Stimulated activated CD8-positive, alpha-beta memory T cell treated with anti-CD3 and anti-CD28 coated beads, Interleukin-12 subunit alpha, Interleukin-12 subunit beta, amount 100 ng/mL, for 1 hour (primary cell): ENCODE results near the gene ADAMTS7.
"Not testable (repeated sequence)": the region's sequence is repeated elsewhere in the genome, so short reads cannot be mapped to it uniquely, and the experiment has no call there.

Experiments
- DNase-seq: peaks from one replicate; pipeline ENCODE4 v3.0.0-alpha.2; 2020; ENCODE audit warnings: low read depth

ADAMTS7 gene

DNA sequence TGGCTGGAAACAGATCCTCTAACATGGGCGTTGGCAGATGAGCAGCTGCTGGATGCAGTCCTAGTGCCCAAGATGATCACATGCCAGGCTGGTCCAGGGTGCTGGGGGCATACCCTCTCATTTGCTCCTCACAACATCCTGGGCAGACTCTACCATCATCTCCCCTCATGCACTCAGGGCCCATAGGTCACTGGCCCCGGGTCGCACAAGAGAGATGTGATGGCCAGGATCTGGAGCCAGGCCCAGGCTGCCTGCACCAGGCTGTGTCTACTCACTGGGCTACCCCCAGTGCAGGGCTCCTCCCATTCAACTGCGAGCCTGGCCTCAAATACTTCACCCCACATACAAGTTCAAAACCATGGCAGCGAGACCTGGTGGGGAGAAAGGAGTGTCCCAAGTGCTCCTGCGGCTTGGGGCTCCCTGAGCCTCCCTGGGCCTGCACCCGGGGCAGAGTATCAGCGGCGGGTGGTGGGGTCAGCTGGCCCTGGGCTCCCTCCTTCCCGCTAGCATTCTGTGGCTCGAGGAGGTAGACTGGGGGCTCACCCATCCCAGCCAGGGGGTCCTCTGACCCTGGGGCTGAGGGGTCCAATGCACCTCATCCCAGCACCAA, 32.0 kb downstream of the ADAMTS7 start:
- not testable (repeated sequence) for DNase-seq

DNA sequence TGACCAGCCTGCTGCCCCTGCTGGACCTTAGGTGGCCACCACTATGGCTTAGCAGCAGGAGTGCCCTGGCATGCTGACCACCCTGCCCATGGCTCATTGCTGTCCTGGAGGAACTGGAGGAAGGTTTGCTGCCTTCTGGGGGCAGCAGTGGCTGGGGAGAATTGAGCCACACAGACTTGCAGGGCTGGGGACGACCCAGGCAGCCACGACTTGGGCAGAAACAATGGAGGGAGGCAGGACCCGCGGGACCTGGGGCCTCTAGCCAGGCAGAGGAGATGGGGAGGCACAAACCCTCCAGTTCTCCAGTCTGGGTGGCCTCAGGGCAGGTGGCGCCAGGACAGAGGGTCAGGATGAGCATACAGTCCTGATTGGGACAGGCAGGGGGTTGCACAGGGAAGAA, 32.8 kb downstream of the ADAMTS7 start:
- DNase-seq, result no peak

DNA sequence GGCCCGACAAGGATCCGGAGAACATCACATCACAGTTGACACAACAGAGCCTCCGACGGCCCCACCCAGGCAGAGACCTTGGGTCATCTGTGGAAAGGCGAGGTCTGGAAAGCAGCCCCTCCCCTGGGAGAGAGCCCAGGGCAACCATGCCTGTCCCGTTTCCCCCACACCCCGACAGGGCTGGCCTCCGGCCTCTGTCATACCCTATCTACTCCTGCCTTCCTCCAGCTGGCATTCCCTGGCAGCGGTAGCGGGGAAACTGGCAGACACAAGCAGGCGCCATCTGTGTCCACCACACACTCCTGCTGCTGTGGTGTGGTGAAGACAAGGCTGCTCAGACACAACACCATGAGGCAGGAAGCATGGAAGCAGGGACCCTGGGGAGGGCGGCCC, 33.3 kb downstream of the ADAMTS7 start:
- DNase-seq, result not testable (repeated sequence)

DNA sequence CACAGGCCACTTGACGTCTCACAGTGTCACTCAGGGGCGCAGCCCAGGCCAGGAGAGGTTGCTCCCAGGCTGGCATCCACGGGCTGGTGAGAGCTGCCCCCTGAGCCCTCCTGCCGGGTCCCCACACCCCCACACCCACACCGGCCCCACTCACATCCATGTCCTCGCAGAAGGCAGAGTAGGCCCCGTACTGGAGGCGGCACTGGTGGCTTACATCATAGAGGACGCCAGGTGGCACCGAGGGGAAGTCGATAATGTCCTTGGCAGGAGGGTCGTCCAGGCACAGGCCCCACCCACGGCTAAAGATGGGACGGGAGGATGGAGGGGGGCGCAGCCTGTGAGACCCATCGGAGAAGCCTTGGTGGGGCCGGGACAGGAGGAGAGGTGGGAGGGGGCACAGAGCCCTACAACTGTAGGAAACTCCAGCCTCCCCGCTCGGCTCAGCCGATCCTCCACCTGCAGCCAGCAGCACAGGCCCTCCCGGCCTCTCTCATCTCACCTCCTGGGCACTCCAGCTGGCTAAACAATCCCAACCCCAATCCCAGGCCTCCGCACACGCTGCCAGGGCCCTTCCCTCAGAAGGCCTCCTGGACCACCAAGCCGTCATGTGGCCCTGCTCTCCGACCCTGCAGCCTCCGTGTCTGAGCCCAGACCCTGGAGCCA, 33.8 kb downstream of the ADAMTS7 start:
- not testable (repeated sequence) for DNase-seq

DNA sequence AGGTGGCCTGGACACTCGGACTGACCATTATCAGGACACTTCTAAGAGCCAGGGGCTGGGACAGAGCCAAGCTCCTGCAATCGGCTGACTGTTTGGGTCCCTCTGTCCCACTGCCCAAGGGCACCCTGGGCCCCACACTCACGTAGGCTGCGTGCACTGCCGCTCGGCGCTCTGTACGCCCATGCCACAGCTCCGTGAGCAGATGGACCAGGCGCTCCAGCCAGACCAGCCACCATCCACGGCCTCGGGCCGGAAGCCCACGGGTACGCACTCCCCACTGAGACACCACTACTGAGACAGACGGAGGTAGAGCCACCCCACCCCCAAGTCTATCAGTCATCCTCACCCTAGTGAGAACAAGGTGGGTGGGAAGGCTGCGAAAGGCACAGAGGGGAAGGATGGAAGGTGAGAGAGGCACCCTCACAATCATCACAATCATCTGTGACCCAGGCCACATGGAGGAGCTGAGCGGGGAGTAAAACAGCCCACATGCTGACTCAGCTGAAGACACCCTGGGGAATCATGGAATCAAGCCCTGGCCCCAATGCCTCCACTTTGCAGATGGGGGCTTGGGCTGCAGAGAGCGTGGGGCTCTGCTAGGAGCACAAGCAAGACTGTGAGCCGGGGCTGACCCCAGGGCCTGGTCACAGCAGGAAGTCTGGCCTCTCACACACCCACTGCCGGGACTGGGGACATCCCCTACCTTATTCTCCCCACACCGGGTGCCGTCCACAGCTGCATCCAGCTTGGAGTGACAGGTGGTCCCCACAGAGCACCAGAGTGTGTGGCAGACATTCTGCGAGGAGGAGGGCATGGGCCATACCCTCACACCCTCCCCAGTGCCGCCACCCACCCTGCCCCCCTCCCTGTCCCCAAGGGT, 35.0 kb downstream of the ADAMTS7 start:
- DNase-seq, result not testable (repeated sequence)

DNA sequence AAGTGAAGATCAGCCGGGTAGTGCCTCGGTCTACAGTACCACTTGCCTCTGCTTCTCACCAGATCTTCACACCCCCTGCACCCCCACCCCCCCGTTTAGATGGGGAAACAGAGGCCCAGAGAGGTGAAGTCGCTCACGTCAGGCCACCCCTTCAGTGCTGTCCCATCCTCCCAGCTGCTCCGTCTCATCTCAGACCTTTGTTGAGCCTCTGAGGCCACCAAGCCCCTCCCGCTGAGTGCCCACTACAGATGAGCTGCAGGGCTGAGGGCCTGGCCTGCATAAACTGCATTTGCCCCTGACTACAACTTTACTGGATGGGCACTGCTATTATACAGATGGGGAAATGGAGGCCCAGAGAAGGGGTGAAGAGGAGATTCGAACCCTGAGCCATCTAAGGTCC, 35.8 kb downstream of the ADAMTS7 start:
- DNase-seq, result no peak

DNA sequence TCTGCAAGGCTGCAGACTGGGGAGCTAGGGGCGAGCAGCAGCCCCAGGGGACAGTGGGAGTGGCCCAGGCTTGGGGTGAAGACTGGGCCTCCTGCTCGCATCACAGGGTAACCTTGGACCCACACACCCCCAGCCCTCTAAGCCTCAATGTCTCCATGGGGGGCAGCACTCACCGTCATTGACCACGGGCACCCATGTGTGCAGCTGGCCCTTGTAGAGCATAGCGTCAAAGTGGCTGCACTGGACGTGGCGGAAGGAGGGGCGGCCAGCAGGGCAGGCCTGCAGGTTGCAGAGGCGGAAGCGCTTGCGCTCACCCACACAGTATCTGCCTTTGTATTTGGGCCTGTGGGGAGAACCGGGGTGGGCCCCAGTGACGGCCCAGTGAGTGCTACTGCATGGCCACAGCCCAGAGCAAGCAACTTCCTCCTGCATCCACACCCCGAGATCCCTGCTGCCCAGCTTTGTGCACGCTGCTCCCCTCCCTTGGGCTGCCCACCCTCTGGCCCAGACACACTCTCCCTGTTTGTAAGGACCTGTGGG, 36.7 kb downstream of the ADAMTS7 start:
- not testable (repeated sequence) for DNase-seq

DNA sequence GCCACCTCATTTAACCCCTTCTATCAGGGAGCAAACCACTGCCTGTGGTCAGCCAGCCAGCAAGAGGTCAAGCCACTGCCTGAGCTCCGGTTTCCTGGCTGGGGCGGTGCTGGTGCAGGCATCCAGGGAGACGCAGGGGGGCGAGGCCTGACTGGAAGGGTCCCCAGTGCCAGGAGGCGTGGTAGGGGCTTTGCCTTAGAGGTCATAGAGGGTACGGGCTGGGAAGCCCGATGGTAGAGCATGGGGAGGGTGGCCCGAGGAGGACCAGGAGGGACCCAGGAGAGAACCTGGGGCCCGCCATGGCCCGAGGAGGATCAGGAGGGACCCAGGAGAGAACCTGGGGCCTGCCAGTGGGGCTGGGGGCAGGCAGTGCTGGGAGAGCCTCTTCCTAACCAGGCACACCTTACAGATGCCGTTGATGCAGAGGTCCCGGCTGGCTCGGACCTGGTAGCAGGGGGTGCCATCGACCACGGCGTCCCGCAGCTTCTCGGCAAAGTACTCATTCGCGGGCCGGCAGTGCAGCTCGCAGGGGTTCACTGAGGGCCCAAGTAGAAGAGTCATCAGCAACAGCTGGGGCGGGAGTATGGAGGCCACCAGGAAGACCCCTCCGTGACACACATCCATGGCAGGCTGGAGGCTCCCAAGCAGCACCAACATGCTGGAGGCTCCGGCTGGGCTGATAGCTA, 37.4 kb downstream of the ADAMTS7 start:
- DNase-seq, result not testable (repeated sequence)

DNA sequence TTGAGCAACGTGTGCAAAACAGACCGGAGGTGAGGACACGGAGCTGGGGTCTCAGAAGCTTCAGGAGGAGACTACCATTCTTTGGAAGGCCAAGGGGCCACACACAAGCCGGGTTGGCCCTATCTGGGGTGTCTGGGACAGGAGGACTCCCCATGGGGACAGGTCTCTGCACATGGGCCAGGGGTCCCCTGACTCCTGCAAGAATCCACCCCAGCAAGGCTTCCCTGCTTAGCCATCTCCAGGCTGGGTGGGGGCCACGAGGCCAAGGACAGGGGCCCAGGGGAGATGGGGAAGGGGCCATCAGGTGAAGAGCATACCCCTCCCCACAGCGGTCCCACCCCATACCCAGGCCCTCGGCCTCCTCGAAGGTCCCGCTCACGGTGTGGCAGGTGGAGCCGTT, 38.5 kb downstream of the ADAMTS7 start:
- DNase-seq, result no peak

DNA sequence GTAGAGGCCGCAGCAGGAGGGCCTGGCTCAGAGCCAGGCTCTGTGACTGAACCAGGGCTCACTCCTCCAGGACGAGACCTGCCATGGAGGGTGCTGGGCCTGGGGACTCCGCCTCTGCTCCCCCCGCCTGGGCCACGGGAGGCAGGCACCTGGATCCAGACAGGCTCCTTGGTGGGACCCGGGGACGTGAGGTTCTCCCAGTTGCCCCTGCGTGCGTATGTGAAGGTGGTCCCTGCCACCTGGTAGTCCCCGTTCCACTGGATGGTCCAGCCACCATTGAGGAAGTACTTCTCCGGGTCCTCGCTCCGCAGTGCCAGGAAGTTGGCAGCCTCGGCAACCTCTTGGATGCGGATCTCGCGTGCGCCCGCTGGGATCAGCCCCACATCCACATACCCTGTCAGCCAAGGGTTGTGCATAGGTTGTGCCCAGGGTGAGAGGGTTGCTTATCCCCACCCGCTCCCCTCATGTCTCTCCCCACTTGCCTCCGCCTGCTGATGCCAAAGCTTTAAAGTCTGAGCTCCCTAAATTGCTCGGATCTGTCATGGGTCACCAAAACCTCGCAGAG, 39.7 kb downstream of the ADAMTS7 start:
- not testable (repeated sequence) for DNase-seq

DNA sequence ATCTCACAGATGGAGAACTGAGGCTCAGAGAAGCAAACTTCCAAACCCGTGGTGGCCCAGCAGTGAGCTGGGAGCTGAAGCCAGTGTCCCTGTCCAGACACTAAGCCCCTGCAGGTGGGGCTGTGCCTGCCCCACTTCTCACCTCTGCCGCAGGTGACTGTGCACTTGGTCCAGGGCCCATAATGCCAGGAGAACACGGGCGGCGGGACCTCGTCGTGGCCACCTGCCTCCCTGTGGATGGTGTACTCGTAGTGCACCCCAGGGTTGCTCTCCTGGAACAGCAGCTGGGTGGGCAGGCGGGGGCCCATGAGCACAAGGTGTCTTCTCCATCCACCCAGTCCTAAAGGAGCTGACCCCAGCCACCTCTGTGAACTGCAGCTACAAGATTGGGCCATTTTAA, 40.2 kb downstream of the ADAMTS7 start:
- DNase-seq, result not testable (repeated sequence)

DNA sequence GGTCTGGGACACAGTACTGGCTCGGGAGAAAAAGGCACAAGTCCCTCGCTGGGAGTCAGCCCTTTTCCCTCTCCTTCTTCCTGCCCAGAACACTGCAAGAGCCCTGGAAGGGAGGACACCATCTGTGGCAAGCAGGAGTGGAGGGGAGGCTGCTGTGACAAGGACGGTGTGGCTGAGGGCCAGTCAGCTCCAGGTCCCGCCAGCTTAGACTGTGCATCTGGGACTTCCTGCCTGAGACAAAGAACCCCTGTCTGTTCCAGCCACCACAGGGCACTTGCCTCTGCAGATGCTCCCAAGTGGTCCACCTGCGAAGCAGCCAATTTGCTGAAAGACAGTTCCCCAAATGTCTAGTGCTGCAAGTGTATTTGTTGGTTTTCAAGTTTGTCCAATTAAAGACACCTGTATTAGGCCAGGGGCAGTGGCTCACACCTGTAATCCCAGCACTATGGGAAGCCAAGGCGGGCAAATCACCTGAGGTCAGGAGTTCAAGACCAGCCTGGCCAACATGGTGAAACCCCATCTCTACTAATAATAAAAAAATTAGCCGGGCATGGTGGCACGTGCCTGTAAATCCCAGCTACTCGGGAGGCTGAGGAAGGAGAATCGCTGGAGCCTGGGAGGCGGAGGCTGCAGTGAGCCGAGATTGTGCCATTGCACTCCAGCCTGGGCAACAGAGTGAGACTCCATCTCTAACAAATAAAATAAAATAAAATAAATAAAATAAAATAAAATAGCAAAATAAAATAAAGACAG, 41.6 kb downstream of the ADAMTS7 start:
- not testable (repeated sequence) for DNase-seq

DNA sequence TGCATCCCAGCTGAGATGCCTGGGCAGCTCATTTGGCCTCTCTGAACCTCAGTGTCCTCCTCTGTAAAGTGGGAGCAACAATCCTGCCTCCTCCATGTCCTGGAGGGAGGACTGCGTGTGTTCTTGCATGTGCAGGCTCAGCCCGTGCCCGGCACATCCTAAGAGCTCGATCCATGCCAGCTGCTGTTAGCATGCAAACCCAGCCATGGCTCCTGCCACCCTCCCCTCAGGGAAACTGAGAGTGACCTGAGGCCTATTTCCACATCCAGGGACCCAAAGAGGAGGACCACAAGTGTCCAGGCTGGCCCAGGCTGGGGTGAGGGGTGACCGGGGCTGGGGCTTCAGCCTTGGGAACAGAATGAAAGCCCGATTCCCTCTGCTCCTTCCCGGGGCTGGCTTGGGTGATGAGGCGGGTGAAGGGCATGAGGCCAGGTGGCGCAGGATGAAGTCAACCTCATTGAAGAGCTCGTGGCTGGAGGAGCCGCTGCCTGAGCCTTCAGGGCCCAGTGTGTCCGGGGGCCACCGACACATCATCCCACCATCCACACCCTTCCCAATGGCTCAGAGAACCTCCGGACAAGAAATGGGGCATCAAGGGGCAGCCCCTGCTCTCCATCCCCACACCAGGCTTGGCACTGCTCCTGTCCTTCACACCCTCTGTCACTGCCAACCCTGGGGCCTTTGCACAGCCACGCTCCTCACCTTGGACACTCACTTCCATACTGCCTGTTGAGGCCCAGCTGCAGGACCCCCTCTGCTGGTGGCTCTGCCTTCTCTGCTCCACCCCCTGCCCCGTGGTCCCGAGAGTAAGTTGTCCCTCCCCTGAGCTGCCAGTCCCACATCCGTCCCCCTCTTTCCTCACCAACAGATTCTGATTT, 42.5 kb downstream of the ADAMTS7 start:
- no peak for DNase-seq

DNA sequence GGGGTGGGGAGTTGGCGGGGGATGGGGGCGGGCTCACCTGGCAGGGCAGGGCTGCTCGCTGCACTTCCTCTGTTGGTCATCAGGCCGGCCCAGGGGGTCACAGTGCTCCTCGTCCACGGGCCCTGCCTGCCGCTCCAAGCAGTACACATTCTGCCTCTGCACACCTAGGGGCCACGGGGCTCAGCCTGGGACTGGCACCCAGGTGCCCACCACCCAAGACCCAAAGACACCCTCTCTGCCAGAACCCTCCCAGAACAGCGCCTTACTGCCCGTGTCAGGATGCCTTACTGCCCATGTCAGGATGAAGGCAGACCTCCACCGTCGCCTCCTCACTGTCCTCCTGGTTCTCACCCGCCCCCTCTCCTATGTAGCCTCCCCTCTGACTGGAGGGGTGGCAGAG, 43.2 kb downstream of the ADAMTS7 start:
- no peak for DNase-seq

DNA sequence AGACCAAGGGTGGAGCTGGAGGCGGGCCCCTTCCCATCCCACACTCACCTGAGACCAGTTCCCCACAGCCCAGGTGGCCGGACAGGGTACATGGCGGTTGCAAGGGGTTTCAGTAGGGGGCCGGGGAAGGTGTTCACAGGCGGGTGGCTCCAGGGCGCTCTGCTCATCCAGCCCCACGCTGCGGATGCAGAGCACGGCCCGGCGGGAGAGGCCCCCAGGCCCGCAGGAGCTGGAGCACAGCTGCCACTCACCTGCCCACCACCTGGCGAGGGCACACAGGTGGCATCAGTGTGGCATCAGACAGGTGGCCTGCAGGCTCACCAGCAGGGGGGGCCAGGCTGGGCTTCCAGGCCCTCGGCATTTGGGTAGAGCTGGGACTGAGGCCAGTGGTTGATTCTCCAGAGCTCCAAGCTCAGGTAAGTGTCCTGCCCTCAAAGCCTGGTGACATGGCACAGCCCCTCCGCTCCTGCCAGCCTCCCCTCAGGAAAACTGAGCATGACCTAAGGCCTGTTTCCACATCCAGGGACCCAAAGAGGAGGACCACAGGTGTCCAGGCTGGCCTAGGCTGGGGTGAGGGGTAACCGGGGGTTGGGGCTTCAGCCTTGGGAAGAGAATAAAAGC, 43.8 kb downstream of the ADAMTS7 start:
- DNase-seq, result no peak

DNA sequence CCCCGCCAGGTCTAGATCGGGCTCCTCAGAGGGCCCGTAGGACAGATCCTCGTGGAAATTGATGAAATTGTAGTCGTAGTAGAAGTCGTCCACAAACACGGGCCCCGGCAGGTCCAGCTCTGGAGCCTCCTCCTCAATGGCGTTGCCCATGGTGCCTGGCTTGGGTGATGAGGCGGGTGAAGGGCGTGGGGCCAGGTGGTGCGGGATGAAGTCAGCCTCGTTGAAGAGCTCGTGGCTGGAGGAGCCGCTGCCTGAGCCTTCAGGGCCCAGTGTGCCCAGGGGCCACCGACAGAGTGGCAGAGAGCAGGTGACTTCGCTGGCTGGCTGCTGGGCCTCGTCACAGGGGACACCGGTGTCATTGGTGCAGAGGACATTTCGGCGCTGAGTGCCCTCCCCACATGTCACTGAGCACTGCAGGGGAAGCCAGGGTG, 44.6 kb downstream of the ADAMTS7 start:
- not testable (repeated sequence) for DNase-seq

DNA sequence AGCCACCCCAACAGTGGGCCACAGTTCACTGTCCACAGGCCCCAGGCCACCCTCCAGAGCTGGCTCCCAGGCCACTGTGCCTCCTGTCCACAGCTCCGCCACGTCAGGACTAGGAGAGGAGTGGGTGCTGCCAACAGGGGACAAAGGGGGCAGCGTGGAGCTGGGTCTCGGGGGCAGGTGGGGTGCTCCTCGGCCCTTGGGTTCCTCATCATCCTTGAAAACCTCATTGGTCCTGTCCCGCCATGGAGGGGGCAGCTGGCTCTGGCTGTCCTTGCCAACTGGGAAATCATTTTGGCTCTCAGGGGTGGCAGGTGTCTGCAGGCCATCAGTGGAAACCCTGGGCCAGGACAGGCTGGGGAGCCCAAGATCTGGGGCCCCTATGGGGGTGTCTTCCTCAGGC, 45.2 kb downstream of the ADAMTS7 start:
- no peak for DNase-seq

DNA sequence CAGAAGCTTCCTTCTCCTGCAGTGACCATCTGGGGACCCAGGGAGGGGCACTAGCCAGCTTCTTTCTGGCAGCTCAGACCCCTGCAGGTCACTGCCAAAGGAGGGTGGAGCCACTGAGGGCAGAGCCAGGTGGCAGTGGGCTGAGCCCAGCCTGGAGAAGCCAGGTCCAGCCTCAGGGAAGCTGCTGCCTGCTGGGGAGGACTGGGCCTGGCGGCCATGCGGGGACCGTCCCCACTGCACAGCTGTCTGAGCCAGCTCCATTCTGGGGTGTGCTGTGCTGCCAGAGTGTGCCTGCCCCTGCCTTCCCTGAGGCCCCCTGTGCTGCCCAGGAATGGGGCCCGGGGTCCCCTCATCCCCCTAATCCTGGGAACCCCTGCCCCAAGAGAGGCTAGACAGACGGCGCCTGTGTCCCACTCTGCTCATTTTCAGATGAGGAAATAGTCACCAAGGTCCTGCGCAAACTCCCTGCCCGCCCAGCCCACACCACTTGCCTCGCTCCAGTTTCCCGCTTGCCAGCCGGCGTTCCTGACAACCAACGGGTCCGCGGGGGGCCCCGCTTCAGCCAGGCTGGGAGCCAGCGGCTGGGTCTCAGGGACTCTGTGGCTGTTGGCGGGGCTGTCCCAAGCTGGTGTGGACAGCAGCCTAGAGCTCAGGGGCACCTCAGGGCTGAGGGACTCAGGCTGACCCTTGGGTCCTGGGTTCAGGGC, 46.0 kb downstream of the ADAMTS7 start:
- not testable (repeated sequence) for DNase-seq
